Effector memory CD8-positive, alpha-beta T cell (primary cell): Measurements from ENCODE around the gene EYS.

Experiments used
- ATAC-seq: fragments of 150-1000 bp; cut with Tn5 transposase; replicated peaks from 2 replicates; pipeline ENCODE4 v1.10.0; 2021; ENCODE audit warnings: mild to moderate bottlenecking, moderate library complexity
- DNase-seq, 3 experiments: peaks; one replicate each; pipeline ENCODE4 v3.0.0; 2021
- H3K27ac Mint-ChIP-seq, 2 donors: one replicate each; pipeline ENCODE4 v1.8.0; 2022; ENCODE audit warnings: mild to moderate bottlenecking in 2 of 2, mixed read lengths in 2 of 2, moderate library complexity in 2 of 2
- H3K27me3 Mint-ChIP-seq, 2 donors: one replicate each; pipeline ENCODE4 v1.8.0; 2022; ENCODE audit warnings: mixed read lengths in 2 of 2
- H3K36me3 Mint-ChIP-seq: one replicate; pipeline ENCODE4 v1.8.0; 2022; ENCODE audit warnings: mild to moderate bottlenecking, moderate library complexity, mixed read lengths; ENCODE audit not compliant: insufficient read depth
- H3K4me1 Mint-ChIP-seq, 2 donors: one replicate each; pipeline ENCODE4 v1.8.0; 2022; ENCODE audit warnings: low read depth in 2 of 2, mixed read lengths in 2 of 2
- H3K4me3 Mint-ChIP-seq, 2 donors: one replicate each; pipeline ENCODE4 v1.8.0; 2022; ENCODE audit warnings: mild to moderate bottlenecking in 2 of 2, mixed read lengths in 2 of 2, moderate library complexity in 2 of 2
- H3K9me3 Mint-ChIP-seq, 2 donors: one replicate each; pipeline ENCODE4 v1.8.0; 2022; ENCODE audit warnings: mixed read lengths in 2 of 2

The EYS gene

DNA sequence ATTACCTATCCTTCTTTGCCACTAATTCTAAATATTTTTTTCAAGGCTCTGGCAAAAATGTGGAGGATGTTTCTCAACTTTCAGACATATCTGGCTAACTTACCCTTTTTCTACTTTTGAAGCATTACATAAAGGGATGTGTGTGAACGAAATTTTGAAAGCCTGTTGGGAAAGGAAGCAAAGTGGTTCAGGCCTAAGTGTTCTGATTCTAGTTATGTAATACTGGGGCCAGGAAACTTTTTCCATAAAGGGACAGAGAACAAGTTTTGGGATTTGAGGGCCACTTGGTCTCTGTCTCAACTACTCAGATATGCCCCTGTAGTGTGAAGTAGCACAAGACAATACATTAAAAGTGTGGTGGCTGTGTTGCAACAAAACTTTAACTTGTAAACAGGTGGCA, 1349.6 kb downstream of the EYS start:
- ATAC-seq (no peak), DNase-seq (no peak)
- no peak overlapping the region for H3K27ac Mint-ChIP-seq
- H3K27me3 Mint-ChIP-seq = no peaks in the 10 kb centered on the region
- no peak overlapping the region for H3K4me3 Mint-ChIP-seq
- H3K36me3 Mint-ChIP-seq = no peaks in the 10 kb centered on the region
- H3K4me1 Mint-ChIP-seq = no peaks in the 10 kb centered on the region
- peaks cover 4 to 7% of the 10 kb centered on the region in 2 donors for H3K9me3 Mint-ChIP-seq

DNA sequence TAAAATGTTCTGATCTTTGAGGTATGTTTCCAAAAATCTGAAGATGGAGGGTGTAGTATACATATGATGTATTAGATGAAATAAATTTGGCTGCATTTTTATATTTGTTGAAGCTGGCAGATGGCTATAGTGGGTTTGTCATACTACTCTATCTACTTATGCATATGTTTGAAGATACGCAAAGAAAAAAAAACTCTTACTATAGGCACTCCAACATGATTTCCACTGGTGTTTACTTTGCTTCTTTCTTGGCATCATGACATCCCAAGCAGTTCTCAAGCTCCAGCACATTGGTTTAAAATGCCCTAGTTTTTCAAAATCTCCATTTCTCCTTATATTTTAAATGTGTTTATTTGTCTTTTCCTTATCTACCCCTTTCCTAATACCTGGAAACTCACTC, 1359.6 kb downstream of the EYS start:
- Mint-ChIP-seq H3K4me1 (no peaks in the 10 kb centered on the region), H3K27ac (no peak overlapping the region), H3K27me3 (no peaks in the 10 kb centered on the region), H3K4me3 (no peak overlapping the region), H3K9me3 (peaks cover 5 to 10% of the 10 kb centered on the region in 2 donors), H3K36me3 (no peaks in the 10 kb centered on the region)
- DNase-seq (no peak), ATAC-seq (no peak)

DNA sequence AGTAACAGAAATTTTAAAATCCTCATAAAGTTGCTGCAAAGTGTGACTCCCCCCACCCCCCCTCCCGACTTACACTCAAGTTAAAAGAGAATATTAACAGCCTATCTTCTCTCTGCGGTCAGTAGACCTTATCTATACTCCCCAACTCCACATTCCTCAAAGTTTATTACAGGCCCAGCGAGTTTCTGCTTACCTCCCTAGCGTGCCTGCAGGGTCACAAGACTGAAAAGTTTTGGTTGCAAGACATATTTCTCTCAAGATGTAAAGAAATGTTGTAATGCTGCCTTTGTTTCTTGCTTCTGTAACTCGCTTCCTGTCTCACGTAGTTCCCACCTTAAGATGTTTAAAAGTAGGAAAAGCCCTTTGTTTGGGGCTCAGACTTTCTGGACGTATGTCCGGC, 1371.8 kb downstream of the EYS start:
- DNase-seq = no peak
- H3K27me3 Mint-ChIP-seq = no peaks in the 10 kb centered on the region
- no peaks in the 10 kb centered on the region for H3K4me1 Mint-ChIP-seq

DNA sequence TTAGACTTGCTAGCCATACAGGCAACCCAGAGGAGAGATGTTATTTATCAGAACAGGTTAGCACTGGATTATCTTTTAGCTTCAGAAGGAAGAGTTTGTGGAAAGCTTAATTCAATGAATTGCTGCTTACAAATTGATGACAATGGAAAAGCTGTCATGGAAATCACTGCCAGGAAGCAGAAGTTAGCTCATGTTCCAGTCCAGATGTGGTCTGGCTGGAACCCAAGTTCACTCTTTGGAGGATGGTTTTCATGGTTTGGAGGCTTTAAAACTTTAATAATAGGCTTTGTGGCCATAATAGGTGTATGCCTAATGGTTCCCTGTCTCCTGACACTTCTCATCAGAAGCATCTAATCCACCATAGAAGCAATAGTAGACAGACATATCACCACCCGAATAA, 1372.4 kb downstream of the EYS start:
- ATAC-seq (no peak), DNase-seq (no peak)
- no peaks in the 10 kb centered on the region for H3K27me3 Mint-ChIP-seq
- H3K36me3 Mint-ChIP-seq = no peaks in the 10 kb centered on the region
- peaks cover 20 to 22% of the 10 kb centered on the region in 2 donors for H3K9me3 Mint-ChIP-seq
- H3K4me3 Mint-ChIP-seq = no peak overlapping the region
- no peaks in the 10 kb centered on the region for H3K4me1 Mint-ChIP-seq
- no peak overlapping the region for H3K27ac Mint-ChIP-seq

More for the DNA sequence above, 1371.8 kb downstream of the EYS start:
- ATAC-seq = no peak
- peaks cover 16 to 22% of the 10 kb centered on the region in 2 donors for H3K9me3 Mint-ChIP-seq
- H3K4me3 Mint-ChIP-seq = no peak overlapping the region
- H3K27ac Mint-ChIP-seq = no peak overlapping the region
- no peaks in the 10 kb centered on the region for H3K36me3 Mint-ChIP-seq

DNA sequence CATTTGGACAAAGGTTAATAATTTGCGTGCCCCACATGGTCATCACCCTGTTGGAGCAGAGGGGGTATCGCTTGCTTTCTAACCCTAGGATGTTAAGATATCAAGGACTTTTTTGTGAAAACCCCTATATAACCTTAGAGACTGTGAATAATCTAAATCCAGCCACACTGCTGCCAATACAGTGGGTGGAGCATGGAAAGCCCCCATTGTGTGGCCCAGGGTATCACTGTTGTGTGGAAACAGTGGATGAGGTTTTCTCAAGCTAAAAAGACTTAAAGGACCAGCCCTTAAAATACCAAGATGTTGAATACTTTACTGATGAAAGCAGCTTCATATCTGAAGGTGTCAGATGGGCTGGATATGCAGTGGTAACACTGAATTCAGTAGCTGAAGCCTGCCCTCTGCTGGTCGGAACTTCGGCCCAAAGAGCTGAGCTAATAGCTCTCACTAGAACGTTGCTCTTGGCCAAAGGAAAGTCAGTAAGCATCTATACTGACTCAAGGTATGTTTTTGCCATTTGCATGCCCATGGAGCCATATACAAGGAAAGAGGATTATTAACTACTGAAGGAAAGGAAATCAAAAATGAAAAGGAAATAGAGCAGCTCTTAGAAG, 1376.2 kb downstream of the EYS start:
- Mint-ChIP-seq H3K4me1 (no peaks in the 10 kb centered on the region), H3K9me3 (peaks cover 17 to 34% of the 10 kb centered on the region in 2 donors), H3K27ac (no peak overlapping the region), H3K36me3 (no peaks in the 10 kb centered on the region), H3K4me3 (no peak overlapping the region), H3K27me3 (no peaks in the 10 kb centered on the region)
- DNase-seq = no peak
- ATAC-seq = no peak

DNA sequence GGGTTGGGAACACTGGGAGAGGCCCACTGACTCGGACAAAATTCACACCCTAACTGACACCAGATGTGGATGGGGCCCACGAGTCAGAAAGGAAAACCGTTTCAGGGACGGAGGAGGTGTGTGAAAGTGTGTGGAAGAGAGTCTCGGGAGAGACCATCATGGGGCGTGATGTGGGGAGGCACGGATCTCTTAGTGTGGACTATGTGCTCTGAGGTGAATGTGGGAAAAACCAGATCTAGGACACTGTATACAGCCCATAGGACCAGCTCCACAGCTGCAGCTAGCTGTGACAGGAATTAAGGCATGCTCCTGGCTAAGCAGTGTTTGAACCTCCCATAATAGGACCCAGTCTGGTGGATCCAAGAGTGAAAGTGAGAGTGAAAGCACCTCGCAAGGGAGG, 1380.1 kb downstream of the EYS start:
- Mint-ChIP-seq H3K4me3 (no peak overlapping the region), H3K9me3 (peaks cover 16 to 18% of the 10 kb centered on the region in 2 donors), H3K27ac (no peak overlapping the region), H3K4me1 (no peaks in the 10 kb centered on the region), H3K36me3 (no peaks in the 10 kb centered on the region), H3K27me3 (no peaks in the 10 kb centered on the region)
- DNase-seq (no peak), ATAC-seq (no peak)

DNA sequence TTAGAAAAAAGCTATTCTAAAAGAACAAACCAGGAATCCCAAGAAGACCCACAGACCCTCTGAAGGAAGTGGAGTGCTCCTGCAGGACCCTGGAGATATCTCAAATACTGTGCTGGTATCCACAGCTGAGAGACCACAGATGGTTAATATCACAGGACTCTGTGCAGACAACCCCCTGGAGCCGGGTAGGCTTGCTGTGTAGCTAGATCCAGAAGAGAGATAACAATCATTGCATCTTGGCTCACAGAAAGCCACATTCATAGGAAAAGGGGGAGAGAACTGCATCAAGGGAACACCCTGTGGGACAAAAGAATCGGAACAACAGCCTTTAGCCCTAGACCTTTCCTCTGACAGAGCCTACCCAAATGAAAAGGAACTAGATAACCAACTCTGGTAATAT, 1381.9 kb downstream of the EYS start:
- no peaks in the 10 kb centered on the region for H3K27me3 Mint-ChIP-seq
- no peaks in the 10 kb centered on the region for H3K4me1 Mint-ChIP-seq
- H3K4me3 Mint-ChIP-seq = no peak overlapping the region
- H3K36me3 Mint-ChIP-seq = no peaks in the 10 kb centered on the region
- no peak overlapping the region for H3K27ac Mint-ChIP-seq
- ATAC-seq (no peak), DNase-seq (no peak)
- peaks cover 11 to 18% of the 10 kb centered on the region in 2 donors for H3K9me3 Mint-ChIP-seq

DNA sequence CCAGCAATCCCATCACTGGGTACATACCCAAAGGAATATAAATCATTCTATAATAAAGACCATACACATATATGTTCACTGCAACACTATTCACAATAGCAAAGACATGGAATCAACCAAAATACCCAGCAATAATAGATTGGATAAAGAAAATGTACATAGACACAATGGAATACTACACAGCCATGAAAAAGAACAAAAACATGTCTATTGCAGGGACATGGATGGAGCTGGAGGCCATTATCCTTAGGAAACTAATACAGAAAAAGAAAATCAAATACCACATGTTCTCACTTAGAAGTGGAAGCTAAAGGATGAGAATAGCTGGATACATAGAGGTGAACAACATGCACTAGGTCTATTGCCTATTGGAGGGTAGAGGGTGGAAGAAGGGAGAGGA, 1396.8 kb downstream of the EYS start:
- H3K36me3 Mint-ChIP-seq = no peaks in the 10 kb centered on the region
- H3K4me3 Mint-ChIP-seq = no peak overlapping the region
- peaks cover 12 to 29% of the 10 kb centered on the region in 2 donors for H3K9me3 Mint-ChIP-seq
- DNase-seq = no peak
- no peak overlapping the region for H3K27ac Mint-ChIP-seq
- H3K4me1 Mint-ChIP-seq = no peaks in the 10 kb centered on the region
- ATAC-seq = no peak
- H3K27me3 Mint-ChIP-seq = no peaks in the 10 kb centered on the region

DNA sequence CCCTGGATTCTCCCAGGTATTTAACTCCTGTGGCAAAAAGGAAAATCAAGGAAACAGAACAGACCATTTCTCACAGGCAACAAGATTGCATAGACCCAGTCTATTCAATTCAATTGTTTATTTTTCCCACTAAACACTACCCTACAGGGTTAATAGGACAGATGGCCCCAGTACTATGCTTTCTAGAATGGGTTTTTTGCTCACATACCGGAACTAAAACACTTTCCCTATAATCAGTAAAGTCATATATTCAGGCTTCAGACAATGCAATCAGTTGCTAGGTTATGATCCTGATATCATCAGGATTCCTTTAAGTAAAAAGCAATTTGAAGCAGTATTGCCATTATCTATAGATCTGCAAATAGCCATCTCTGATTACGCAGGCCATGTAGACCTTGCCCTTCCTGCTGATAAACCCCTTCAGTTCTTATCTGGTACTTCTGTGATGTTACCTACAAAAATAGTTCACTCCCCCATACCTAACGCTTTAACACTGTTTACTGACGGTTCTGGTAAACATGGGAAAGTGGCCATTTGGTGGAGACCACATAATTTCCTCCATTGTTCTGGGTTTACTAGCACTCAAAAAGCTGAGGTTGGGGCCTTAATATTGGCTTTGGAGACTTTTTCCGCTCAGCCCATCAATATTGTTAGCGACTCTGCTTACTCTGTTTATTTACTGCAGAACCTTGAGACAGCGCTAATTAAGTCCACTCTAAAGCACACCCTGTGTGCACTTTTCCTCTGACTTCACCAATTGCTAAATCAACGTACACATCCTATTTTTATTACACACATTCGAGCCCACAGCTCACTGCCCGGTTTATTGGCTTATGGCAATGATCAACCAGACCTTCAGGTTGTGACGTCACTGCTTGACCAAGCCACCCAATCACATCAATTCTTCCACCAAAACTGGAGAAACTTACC, 1405.5 kb downstream of the EYS start:
- Mint-ChIP-seq H3K27me3 (no peaks in the 10 kb centered on the region), H3K27ac (no peak overlapping the region), H3K9me3 (peaks cover 18 to 20% of the 10 kb centered on the region in 2 donors), H3K36me3 (no peaks in the 10 kb centered on the region), H3K4me3 (no peak overlapping the region), H3K4me1 (no peaks in the 10 kb centered on the region)
- DNase-seq (no peak), ATAC-seq (no peak)

DNA sequence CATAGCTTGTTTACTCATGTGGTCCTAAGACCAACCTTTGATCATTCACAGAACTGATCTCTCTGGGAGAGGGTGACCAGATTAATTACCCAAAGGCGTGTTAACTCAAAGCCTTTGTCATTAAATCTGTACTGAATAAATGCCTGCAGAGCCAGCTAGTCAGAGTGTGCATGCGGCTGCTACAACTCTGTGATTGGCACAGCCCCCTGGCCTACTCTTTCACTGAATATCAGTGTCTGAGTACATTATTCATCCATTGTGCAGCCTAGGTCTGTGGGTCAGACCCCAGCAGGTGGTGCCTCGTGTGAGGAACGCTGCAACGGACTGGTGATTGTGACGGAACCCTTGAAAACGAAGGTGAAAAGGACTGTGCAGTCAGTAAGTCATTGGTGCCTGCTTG, 1407.8 kb downstream of the EYS start:
- Mint-ChIP-seq H3K36me3 (peaks cover 3% of the 10 kb centered on the region), H3K4me3 (no peak overlapping the region), H3K27ac (no peak overlapping the region), H3K4me1 (no peaks in the 10 kb centered on the region), H3K27me3 (no peaks in the 10 kb centered on the region), H3K9me3 (peaks cover 17 to 19% of the 10 kb centered on the region in 2 donors)
- ATAC-seq (no peak), DNase-seq (no peak)

DNA sequence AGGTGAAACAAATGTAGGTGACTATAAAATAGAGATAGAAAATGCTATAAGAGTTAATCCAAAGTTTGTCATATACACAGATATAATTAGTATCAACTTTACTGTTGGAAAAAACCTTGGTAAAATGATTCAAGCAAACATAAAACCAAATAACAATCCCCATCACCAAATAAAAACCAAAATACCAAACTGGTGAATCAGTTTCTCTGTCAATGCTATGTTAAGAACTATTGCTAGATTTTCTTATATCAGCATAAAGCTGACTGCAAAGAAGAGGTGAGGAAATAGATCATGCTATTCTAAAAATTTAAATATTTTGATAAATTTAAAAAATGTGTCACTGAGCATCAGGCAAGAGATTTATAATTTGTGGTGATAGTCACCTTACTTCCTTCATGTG, 1413.0 kb downstream of the EYS start:
- Mint-ChIP-seq H3K4me1 (no peaks in the 10 kb centered on the region), H3K36me3 (peaks cover 3% of the 10 kb centered on the region), H3K27me3 (no peaks in the 10 kb centered on the region), H3K4me3 (no peak overlapping the region), H3K27ac (no peak overlapping the region), H3K9me3 (peaks cover 5 to 11% of the 10 kb centered on the region in 2 donors)
- DNase-seq = no peak
- ATAC-seq = no peak

DNA sequence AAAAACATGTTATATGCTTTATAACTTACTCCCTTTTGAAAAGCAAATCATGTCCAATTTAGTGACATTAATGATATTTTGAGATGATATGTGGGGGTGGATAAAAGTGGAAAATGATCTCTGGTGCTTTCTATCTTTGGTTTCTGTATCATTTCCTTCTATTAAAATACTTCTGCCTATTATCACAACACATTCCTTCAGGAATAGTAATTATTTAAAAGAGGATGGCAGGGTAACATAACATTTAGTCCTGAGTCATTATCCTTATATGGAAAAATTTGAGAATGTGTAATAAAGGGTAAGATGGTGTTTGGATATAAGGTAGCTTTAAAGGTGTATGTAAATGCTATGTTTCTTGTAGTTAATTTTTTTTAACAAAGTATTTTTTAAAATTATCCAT, 1413.7 kb downstream of the EYS start:
- no peaks in the 10 kb centered on the region for H3K4me1 Mint-ChIP-seq
- H3K27me3 Mint-ChIP-seq = no peaks in the 10 kb centered on the region
- peaks cover 3 to 18% of the 10 kb centered on the region in 2 donors for H3K9me3 Mint-ChIP-seq
- H3K4me3 Mint-ChIP-seq = no peak overlapping the region
- ATAC-seq (no peak), DNase-seq (no peak)
- peaks cover 3% of the 10 kb centered on the region for H3K36me3 Mint-ChIP-seq
- no peak overlapping the region for H3K27ac Mint-ChIP-seq

DNA sequence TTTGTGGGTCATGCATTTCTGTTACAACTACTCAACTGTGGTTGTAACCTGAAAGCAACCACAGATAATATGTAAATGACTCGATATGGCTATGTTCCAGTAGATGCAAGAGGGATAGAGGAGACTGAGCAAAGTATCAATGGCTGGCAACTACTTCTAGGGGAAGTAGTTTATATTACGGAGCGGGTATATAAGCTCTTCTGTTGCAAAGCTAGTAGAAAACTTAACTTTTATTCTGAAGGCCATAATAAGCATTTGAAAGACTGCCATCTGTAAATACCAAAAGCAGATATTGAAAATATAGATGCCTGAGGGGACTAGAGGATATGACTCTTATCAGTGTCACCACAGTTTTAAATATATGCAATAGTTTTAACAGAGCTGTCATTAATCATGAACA, 1416.2 kb downstream of the EYS start:
- ATAC-seq (no peak), DNase-seq (no peak)
- H3K27ac Mint-ChIP-seq = no peak overlapping the region
- no peak overlapping the region for H3K4me3 Mint-ChIP-seq
- H3K27me3 Mint-ChIP-seq = no peaks in the 10 kb centered on the region
- H3K4me1 Mint-ChIP-seq = no peaks in the 10 kb centered on the region
- peaks cover 3% of the 10 kb centered on the region for H3K36me3 Mint-ChIP-seq
- H3K9me3 Mint-ChIP-seq = peaks cover 0 to 15% of the 10 kb centered on the region in 2 donors

DNA sequence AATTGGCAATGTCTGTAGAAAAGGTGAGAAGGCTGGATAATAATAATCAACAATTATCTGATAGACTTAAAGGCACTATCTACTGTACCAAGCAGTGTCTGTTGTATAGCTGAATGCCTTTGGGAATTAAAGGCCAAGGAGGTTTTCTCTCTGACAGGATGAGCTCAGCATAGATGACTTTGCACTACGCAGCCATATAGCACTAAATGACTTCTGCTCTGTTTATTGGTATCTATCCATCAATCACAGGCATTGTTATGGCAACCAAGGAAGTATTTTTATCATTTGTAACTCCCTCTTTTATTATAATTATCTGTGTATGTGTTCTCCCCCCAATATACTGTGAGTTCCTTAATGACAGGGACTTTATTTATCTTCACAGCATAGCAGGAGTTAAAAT, 1417.1 kb downstream of the EYS start:
- H3K9me3 Mint-ChIP-seq = peaks cover 0 to 23% of the 10 kb centered on the region in 2 donors
- no peak overlapping the region for H3K4me3 Mint-ChIP-seq
- no peaks in the 10 kb centered on the region for H3K27me3 Mint-ChIP-seq
- H3K36me3 Mint-ChIP-seq = peaks cover under 1% of the 10 kb centered on the region
- ATAC-seq (no peak), DNase-seq (no peak)
- H3K4me1 Mint-ChIP-seq = no peaks in the 10 kb centered on the region
- H3K27ac Mint-ChIP-seq = no peak overlapping the region
